NCI-H128 (cell line): ENCODE results near the gene PODN.

ENCODE experiments used
- DNase-seq: peaks from one replicate; lab custom pipeline; 2025; ENCODE audit not compliant: unreplicated experiment; lab: John Stamatoyannopoulos, UW

Gene PODN

DNA sequence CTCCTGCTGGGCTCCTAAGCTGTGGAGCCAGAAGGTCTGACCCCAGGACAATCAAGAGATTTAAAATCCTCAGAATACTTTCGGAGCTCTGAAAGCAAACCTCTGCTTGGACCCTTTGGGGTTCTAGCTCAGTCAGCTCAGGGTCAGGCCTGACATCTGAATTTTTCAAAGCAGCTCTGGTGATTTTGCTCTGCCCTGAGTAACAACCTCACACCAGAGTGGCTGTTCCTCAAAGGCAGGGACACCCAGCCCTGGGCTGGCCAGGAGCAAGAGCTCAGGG is 68.5 kb downstream of the PODN start:
- DNase-seq = no peak

- no peak for DNase-seq
Observed at GRCh38 chr1:53130878-53131589, 69.0 kb downstream of the PODN start.

DNA sequence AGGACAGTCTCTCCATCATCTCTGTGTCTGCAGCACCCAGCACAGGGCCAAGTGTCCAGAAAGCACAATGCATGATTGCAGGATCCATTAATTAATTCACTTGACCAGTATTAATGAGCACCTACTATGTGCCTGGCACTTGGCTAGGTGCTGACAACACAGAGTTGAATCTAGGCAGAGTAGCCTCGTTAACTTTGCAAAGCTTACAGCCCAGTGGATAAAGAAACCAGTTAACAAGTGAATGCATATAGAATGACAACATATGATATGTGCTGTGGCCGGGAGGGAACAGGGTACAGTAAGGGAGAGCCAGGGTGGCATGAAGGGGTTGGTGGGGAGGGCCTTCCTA is 69.6 kb downstream of the PODN start:
- DNase-seq = no peak

GRCh38 chr1:53132176-53132575 is 70.2 kb downstream of the PODN start:
- no peak for DNase-seq

DNA sequence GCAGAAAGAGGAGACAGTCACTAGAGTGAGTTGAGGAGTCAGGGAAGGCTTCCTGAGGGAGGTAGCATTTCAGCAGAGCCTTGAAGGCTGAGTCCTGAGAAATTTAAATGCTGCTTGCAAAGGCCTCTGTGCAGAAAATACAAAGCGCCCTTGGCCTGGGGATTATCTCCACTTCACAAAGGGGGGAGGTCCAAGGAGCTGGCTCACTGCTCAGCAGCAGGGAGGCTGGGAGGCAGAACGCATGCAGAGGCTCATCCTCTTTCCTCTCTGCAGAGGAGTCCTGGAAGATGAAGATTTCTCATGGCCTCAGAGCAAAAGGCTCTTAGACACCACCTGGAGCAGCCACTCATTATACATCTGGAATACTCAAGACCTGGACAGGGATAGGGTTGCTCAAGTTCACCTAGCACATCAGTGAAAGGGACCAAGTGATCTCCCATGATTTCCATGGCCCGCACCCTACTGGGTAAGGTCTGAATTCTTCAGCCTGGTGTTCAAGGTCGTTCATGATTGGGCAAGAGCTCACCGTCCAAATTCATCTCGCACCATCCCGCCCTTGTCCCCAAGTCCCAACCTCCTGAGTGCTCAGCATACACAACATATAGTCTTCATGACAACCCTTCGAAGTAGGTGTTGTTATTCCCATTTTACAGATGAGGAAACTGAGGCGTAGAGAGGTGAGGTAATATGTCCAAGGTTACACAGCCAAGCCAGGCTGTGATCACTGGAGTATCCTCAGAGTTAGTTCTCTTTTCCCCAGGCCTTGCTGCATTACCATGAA is 71.4 kb downstream of the PODN start:
- no peak for DNase-seq

- DNase-seq = no peak
Observed at GRCh38 chr1:53134042-53134485, 72.1 kb downstream of the PODN start.
